ENCODE results near the gene ZNF391. TPM values are rescaled to one million over a fixed set of nuclear protein-coding genes. Genes with fewer than 3 reads are reported as not detected.

ZNF391 gene
- total RNA-seq, 1 donor from 2014 or later, result 7.2 TPM

GRCh38 chr6:27448456-27448855, 59.9 kb downstream of the ZNF391 start:
- H3K79me2 ChIP-seq (ENCODE audit: insufficient read depth, low read length), result no peaks in the 10 kb centered on the region
- no peaks in the 10 kb centered on the region for H3K4me1 Mint-ChIP-seq (ENCODE audit: low read depth, unreplicated experiment)
- no peaks in the 10 kb centered on the region for H3K27me3 ChIP-seq (ENCODE audit: insufficient read depth, low read length)
- peaks cover 57% of the 10 kb centered on the region for H3K36me3 Mint-ChIP-seq (ENCODE audit: low read depth, unreplicated experiment)
- H3K4me3 Mint-ChIP-seq (ENCODE audit: unreplicated experiment), result no peak overlapping the region
- peaks cover 66% of the 10 kb centered on the region for H3K9me3 Mint-ChIP-seq (ENCODE audit: unreplicated experiment)
- TF ChIP-seq EZH2 (IDR thresholded peaks at IDR 0.05; ENCODE audit: insufficient read depth, low read length), result no peak
- no peak for TF ChIP-seq CTCF (IDR thresholded peaks at IDR 0.05; ENCODE audit: insufficient read depth, low read depth, low read length)
- no peak for DNase-seq (ENCODE audit: low read depth)
- H3K36me3 ChIP-seq (ENCODE audit: insufficient read depth, low read length), result peaks cover 35% of the 10 kb centered on the region
- H4K20me1 ChIP-seq (ENCODE audit: insufficient read depth, low read length), result no peaks in the 10 kb centered on the region
- no peak overlapping the region for H3K27ac Mint-ChIP-seq (ENCODE audit: unreplicated experiment)
- no peak overlapping the region for H3K9ac ChIP-seq (ENCODE audit: low read length)
- no peaks in the 10 kb centered on the region for H3K4me1 ChIP-seq (ENCODE audit: insufficient read depth, low read length)
- peaks cover 55% of the 10 kb centered on the region for H3K9me3 ChIP-seq (ENCODE audit: insufficient read depth, low read depth, low read length)
- no peak overlapping the region for H3K4me3 ChIP-seq (ENCODE audit: insufficient read depth, low read depth, low read length)
- H3K4me2 ChIP-seq (ENCODE audit: low read length), result no peak overlapping the region
- H2AFZ ChIP-seq (ENCODE audit: low read depth, low read length), result no peak overlapping the region
- no peak for FAIRE-seq
- H3K27ac ChIP-seq (ENCODE audit: low read depth, low read length), result no peak overlapping the region
- H3K27me3 Mint-ChIP-seq (ENCODE audit: low read depth, unreplicated experiment), result no peaks in the 10 kb centered on the region

DNA sequence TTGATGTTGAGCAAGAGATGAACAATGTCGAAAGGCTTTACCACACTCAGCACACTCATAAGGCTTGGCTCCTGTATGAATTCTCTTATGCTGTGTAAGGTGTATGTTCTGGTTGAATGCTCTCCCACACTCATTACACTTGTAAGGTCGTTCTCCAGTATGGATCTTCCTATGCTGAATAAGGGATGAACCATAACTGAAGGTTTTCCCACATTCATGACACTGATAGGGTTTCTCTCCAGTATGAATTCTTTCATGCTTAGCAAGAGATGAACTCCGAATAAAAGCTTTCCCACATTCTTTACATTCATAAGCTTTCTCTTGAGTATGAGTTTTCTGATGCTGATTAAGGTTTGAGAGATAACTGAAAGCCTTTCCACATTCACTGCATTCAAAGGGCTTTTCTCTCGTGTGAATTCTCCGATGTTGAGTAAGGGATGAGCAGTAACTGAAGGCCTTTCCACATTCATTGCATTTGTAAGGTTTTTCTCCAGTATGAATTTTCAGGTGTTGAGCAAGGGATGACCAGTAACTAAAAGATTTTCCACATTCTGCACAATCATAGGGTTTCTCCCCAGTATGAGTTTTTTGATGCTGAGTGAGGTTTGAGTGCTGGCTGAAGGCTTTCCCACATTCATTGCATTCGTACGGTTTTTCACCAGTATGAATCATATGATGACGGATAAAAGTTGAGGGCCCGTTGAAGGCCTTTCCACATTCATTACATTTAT, 63.3 kb downstream of the ZNF391 start:
- no peak for TF ChIP-seq CTCF (IDR thresholded peaks at IDR 0.05; ENCODE audit: insufficient read depth, low read depth, low read length)
- TF ChIP-seq EZH2 (IDR thresholded peaks at IDR 0.05; ENCODE audit: insufficient read depth, low read length), result no peak
- Histone ChIP-seq H2AFZ (ENCODE audit: low read depth, low read length) (no peak overlapping the region), H3K79me2 (ENCODE audit: insufficient read depth, low read length) (no peaks in the 10 kb centered on the region), H3K27me3 (ENCODE audit: insufficient read depth, low read length) (no peaks in the 10 kb centered on the region), H4K20me1 (ENCODE audit: insufficient read depth, low read length) (no peaks in the 10 kb centered on the region), H3K9ac (ENCODE audit: low read length) (no peak overlapping the region), H3K36me3 (ENCODE audit: insufficient read depth, low read length) (peaks cover 67% of the 10 kb centered on the region), H3K4me1 (ENCODE audit: insufficient read depth, low read length) (no peaks in the 10 kb centered on the region), H3K4me2 (ENCODE audit: low read length) (no peak overlapping the region), H3K9me3 (ENCODE audit: insufficient read depth, low read depth, low read length) (peaks cover 68% of the 10 kb centered on the region), H3K4me3 (ENCODE audit: insufficient read depth, low read depth, low read length) (peak overlapping the region; percentile 18), H3K27ac (ENCODE audit: low read depth, low read length) (no peak overlapping the region)
- H3K36me3 Mint-ChIP-seq (ENCODE audit: low read depth, unreplicated experiment), result peaks cover 90% of the 10 kb centered on the region
- H3K27me3 Mint-ChIP-seq (ENCODE audit: low read depth, unreplicated experiment), result no peaks in the 10 kb centered on the region
- H3K9me3 Mint-ChIP-seq (ENCODE audit: unreplicated experiment), result peaks cover 87% of the 10 kb centered on the region
- H3K27ac Mint-ChIP-seq (ENCODE audit: unreplicated experiment), result no peak overlapping the region
- no peak for DNase-seq (ENCODE audit: low read depth)
- no peak for FAIRE-seq
- H3K4me3 Mint-ChIP-seq (ENCODE audit: unreplicated experiment), result no peak overlapping the region
- no peaks in the 10 kb centered on the region for H3K4me1 Mint-ChIP-seq (ENCODE audit: low read depth, unreplicated experiment)

- no peak overlapping the region for H3K4me2 ChIP-seq (ENCODE audit: low read length)
- no peak for DNase-seq (ENCODE audit: low read depth)
- H3K4me3 Mint-ChIP-seq (ENCODE audit: unreplicated experiment), result no peak overlapping the region
Observed at GRCh38 chr6:27452496-27452897, 63.9 kb downstream of the ZNF391 start.

More at GRCh38 chr6:27452496-27452897, 63.9 kb downstream of the ZNF391 start:
- peaks cover 74% of the 10 kb centered on the region for H3K36me3 ChIP-seq (ENCODE audit: insufficient read depth, low read length)
- H3K27me3 ChIP-seq (ENCODE audit: insufficient read depth, low read length), result no peaks in the 10 kb centered on the region
- H3K27ac Mint-ChIP-seq (ENCODE audit: unreplicated experiment), result no peak overlapping the region
- H3K4me1 Mint-ChIP-seq (ENCODE audit: low read depth, unreplicated experiment), result no peaks in the 10 kb centered on the region
- H3K27me3 Mint-ChIP-seq (ENCODE audit: low read depth, unreplicated experiment), result no peaks in the 10 kb centered on the region
- peaks cover 88% of the 10 kb centered on the region for H3K9me3 Mint-ChIP-seq (ENCODE audit: unreplicated experiment)
- no peak overlapping the region for H3K4me3 ChIP-seq (ENCODE audit: insufficient read depth, low read depth, low read length)
- no peaks in the 10 kb centered on the region for H3K79me2 ChIP-seq (ENCODE audit: insufficient read depth, low read length)
- no peak for FAIRE-seq
- H3K4me1 ChIP-seq (ENCODE audit: insufficient read depth, low read length), result no peaks in the 10 kb centered on the region
- H3K9ac ChIP-seq (ENCODE audit: low read length), result no peak overlapping the region
- no peak for TF ChIP-seq EZH2 (IDR thresholded peaks at IDR 0.05; ENCODE audit: insufficient read depth, low read length)
- TF ChIP-seq CTCF (IDR thresholded peaks at IDR 0.05; ENCODE audit: insufficient read depth, low read depth, low read length), result no peak
- H3K36me3 Mint-ChIP-seq (ENCODE audit: low read depth, unreplicated experiment), result peaks cover 93% of the 10 kb centered on the region
- H2AFZ ChIP-seq (ENCODE audit: low read depth, low read length), result no peak overlapping the region
- peaks cover 68% of the 10 kb centered on the region for H3K9me3 ChIP-seq (ENCODE audit: insufficient read depth, low read depth, low read length)
- no peak overlapping the region for H3K27ac ChIP-seq (ENCODE audit: low read depth, low read length)
- no peaks in the 10 kb centered on the region for H4K20me1 ChIP-seq (ENCODE audit: insufficient read depth, low read length)

Measured in astrocyte (in vitro differentiated cells and primary cell).